ENCODE data around the gene NFKBIB. TPM values are rescaled to one million over a fixed set of nuclear protein-coding genes. Genes with fewer than 3 reads are reported as not detected.
"Not testable (repeated sequence)": the region's sequence is repeated elsewhere in the genome, so short reads cannot be mapped to it uniquely, and the experiment has no call there.

The NFKBIB gene
- total RNA-seq, 1 experiment from 2014 or later: 49.6 TPM

DNA sequence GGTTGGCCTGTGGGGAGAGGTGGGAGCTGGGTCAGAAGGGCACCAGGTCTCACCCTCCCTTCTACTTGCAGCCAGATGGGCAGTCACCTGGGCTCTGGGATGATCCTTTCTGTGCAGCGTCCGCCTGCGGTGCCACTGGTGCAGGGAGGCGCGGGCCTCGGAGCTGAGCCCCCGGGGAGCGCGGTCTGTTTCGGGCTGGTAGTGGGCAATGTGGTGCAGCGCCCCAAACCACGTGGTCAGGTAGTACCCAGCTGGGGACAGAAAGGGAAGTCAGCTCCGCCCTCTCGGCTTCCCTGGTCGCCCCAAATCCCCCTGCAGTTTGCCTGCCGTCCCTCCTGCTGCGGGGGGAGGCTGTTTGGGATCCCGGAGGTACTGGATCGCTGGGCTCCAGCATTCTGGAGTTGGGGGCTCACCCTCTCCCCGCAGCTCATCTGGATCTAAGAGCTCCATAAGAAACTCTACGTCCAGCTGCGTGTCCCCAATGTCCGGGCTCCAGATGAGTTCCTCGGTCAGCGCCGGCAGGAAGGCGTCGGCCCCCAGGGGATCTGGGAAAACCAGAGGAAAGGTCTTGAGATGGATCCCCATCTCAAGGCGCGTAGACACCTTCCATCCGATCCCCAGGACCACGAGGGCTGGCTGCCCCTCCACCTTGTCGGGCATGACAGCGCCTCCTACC lies 30.5 kb upstream of the NFKBIB start:
- Histone ChIP-seq H3K36me3 (no peaks in the 10 kb centered on the region), H3K9me3 (no peaks in the 10 kb centered on the region), H3K27me3 (no peaks in the 10 kb centered on the region), H3K4me3 (peak overlapping the region; percentile 53)
- no peak for DNase-seq

- Histone ChIP-seq H3K27me3 (no peaks in the 10 kb centered on the region), H3K4me3 (peak overlapping the region; percentile 53), H3K36me3 (no peaks in the 10 kb centered on the region), H3K9me3 (no peaks in the 10 kb centered on the region)
- peak; percentile 85 for DNase-seq
These were observed 29.7 kb upstream of the NFKBIB start for GRCh38 chr19:38869836-38870607.

DNA sequence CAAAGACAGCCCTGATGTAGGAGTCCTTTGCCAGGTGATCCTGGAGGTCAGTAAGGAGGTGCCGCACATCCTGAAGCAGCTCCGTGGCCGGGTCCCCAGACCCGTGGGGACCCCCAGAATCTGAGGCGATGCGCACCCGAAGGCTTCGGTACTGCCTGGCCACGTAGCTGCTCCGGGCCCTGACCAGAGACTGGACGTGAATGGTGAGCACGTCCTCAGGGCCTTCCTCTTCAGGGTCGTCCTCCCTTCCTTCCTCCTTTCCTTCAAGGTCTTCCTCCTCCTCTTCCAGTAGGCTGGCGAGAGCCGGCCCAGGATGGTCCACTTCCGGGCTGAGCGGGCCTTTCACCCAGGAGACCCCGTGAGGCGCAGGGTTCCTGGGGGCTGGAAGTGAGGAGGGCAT lies 29.2 kb upstream of the NFKBIB start:
- H3K36me3 ChIP-seq: no peaks in the 10 kb centered on the region
- no peak overlapping the region for H3K4me3 ChIP-seq
- H3K27me3 ChIP-seq: no peaks in the 10 kb centered on the region
- no peak for DNase-seq
- H3K9me3 ChIP-seq: no peaks in the 10 kb centered on the region

GRCh38 chr19:38873400-38873799 lies 26.4 kb upstream of the NFKBIB start:
- DNase-seq, H3K36me3 ChIP-seq, H3K27me3 ChIP-seq, H3K4me3 ChIP-seq, H3K9me3 ChIP-seq: not testable (repeated sequence)

DNA sequence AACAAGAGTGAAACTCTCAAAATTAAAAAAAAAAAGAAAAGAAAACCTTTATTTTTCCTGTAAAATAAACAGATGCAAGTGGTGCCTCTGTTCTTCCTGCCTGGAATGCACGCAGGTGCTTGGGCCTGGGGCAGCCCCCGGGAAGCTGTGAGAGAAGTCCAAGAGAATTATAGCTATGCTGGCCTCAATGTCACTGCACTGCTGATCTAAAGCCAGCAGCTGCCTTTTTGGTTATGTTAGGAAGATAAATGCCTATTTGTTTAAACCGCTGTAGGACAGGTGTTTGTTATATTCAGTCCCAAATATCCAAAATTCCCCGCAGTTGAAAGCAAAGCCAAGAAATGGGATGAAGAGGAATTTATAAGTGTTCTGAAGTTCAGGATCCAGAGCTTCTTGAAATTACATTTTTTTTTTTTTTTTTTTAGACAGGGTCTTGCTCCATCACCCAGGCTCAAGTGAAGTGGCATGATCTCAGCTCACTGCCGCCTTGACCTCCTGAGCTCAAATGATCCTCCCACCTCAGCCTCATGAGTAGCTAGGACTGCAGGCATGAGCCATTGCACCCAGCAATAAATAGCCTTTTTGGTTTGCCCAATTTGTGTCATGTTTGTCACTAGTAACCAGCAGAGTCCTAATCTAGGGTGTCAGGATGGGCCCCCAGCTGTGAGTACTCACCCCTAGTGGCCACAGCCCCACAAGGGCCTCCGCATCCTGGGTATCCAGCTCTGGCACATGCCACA lies 23.9 kb upstream of the NFKBIB start:
- Histone ChIP-seq H3K36me3 (no peaks in the 10 kb centered on the region), H3K4me3 (no peak overlapping the region), H3K27me3 (no peaks in the 10 kb centered on the region), H3K9me3 (no peaks in the 10 kb centered on the region)
- no peak for DNase-seq

DNA sequence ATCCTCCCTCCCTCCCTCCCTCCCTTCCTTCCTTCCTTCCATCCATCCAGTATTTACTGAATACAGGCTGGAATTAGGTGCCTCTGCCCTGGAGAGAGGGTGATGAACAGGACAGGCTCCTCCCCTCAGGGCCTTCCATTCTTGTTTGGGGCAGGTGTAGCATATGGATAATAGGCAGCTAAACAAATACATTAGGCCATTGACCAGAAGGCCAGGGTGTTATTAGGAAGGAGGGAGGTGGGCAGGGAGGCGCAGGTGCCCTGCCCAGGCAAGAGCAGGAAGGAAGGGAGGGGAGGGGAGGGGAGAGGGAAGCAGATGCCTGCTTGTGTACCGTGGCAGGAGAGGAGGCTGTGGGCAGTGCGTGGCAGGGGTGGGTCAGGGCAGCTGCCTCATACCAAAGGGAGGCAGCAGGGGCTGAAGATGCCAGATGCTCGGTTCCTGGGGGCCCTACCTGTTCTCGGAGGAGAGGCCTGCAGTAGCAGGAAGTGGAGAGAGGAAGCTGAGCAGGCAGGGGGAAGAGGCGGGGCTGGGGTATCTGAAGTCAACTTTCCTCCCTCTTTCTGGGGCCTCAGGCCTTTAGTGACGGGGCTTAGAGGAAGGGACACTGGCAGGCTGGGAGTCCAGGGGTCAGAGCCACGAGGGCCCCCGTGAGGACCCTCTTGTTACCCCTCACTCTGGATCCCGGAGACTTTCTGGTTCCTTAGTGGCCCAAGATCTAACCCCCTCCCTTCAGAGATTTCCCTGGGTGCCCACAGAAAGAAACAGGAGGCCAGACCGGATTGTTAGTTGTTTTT lies 21.8 kb upstream of the NFKBIB start, which contains the start of gene RINL:
Gene RINL (minus strand): TSS at position 495 of the 794 bp plus-strand sequence. CDS start 1,533 bp downstream, outside the sequence.
- Histone ChIP-seq H3K36me3 (no peaks in the 10 kb centered on the region), H3K27me3 (no peaks in the 10 kb centered on the region), H3K9me3 (no peaks in the 10 kb centered on the region), H3K4me3 (no peak within 1 kb of the TSS)
- no peak for DNase-seq

GRCh38 chr19:38878575-38879399 lies 21.0 kb upstream of the NFKBIB start:
- Histone ChIP-seq H3K27me3 (no peaks in the 10 kb centered on the region), H3K4me3 (no peak overlapping the region), H3K9me3 (no peaks in the 10 kb centered on the region), H3K36me3 (no peaks in the 10 kb centered on the region)
- DNase-seq: no peak

DNA sequence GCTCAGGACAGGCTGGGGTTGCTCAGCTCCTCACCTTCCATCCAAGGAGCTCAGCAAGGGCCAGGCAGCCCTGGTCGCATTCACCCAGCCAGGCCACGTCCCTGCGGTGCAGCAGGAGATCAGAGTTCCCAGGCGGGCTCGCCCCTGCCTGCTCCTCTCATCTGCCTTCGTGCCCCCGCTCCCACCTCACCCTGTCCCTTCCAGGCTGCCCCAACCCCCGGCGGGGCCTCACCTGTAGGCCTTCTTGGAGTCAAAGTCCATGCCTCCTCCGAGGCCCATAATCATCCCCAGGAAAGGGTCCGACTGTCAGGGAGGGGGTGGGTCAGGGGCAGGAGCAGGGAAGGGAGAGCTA lies 20.4 kb upstream of the NFKBIB start:
- Histone ChIP-seq H3K9me3 (no peaks in the 10 kb centered on the region), H3K27me3 (no peaks in the 10 kb centered on the region), H3K4me3 (no peak overlapping the region), H3K36me3 (no peaks in the 10 kb centered on the region)
- no peak for DNase-seq

GRCh38 chr19:38880076-38880881 lies 19.5 kb upstream of the NFKBIB start:
- Histone ChIP-seq H3K9me3 (no peaks in the 10 kb centered on the region), H3K27me3 (no peaks in the 10 kb centered on the region), H3K4me3 (no peak overlapping the region), H3K36me3 (no peaks in the 10 kb centered on the region)
- DNase-seq: no peak

DNA sequence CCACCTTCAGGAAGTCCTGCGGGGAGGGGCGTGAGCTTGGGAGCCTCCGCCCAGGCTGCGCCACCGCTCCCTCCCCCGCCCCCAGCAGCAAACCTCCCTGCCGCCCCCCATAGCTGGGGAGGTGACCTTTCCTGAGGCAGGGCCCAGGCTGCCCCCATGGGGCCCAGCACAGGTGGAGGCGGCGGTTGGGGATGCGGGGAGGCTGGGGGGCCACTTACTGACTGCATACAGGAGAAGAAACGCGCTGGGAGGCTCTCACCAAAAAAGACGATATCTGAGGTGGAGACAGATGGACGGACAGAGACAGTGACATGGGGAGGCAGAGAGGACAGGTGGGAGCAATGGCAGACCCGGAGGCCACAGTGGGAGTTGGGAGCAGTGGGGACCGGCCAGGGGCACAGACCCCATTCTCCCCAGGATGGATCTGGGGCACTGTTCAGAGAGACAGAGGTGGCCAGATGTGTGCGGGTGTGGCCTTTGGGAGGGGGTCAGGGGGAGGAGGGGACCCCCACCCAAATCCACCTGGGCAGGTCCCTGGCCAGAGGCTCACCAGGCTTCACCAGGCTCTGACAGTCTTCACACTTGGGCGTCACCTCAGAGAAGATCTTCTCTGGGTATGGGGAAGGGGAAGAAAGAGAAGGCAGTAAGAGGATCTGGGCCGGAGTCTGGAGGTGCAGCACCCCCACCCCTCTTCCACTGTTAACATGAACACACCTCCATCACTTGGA lies 18.7 kb upstream of the NFKBIB start:
- H3K9me3 ChIP-seq: no peaks in the 10 kb centered on the region
- DNase-seq: no peak
- no peak overlapping the region for H3K4me3 ChIP-seq
- H3K36me3 ChIP-seq: no peaks in the 10 kb centered on the region
- H3K27me3 ChIP-seq: no peaks in the 10 kb centered on the region

DNA sequence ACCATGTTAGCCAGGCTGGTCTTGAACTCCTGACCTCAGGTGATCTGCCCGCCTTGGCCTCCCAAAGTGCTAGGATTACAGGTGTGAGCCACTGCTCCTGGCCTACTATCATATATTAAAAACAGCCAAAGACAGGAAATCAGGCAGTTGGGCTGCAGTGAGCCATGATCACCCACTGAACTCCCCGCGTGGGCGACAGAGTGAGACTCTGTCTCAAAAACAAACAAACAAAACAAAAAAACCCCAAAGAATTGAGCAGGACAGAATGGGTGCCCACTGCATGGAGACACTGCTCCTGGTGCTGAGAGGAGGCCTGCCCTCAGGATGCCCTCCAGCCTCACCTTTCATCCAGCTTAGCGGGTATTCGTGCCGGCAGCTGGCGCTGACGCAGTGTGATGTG lies 16.5 kb upstream of the NFKBIB start:
- no peaks in the 10 kb centered on the region for H3K27me3 ChIP-seq
- H3K9me3 ChIP-seq: no peaks in the 10 kb centered on the region
- DNase-seq: no peak
- H3K4me3 ChIP-seq: no peak overlapping the region
- peaks cover 10% of the 10 kb centered on the region for H3K36me3 ChIP-seq

DNA sequence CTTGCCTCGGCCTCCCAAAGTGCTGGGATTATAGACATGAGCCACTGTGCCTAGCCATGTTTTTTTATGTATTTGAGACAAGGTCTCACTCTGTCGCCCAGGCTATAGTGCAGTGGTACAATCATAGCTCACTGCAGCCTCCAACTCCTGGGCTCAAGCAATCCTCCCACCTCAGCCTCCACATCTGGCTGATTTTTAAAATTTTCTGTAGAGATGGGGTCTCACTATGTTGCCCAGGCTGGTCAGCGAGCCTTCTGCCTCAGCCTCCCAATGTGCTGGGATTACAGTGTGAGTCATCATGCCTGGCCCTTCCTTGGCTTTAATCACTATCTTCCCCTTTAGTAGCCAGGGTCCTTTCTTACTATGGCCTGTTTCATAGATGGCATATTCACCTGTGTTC lies 15.1 kb upstream of the NFKBIB start:
- DNase-seq, H3K9me3 ChIP-seq, H3K4me3 ChIP-seq, H3K27me3 ChIP-seq: not testable (repeated sequence)
- peaks cover 19% of the 10 kb centered on the region for H3K36me3 ChIP-seq

- DNase-seq: no peak
- H3K9me3 ChIP-seq: no peaks in the 10 kb centered on the region
- no peak overlapping the region for H3K4me3 ChIP-seq
- peaks cover 19% of the 10 kb centered on the region for H3K36me3 ChIP-seq
- no peaks in the 10 kb centered on the region for H3K27me3 ChIP-seq
These were observed 10.9 kb upstream of the NFKBIB start for GRCh38 chr19:38888876-38889275.

DNA sequence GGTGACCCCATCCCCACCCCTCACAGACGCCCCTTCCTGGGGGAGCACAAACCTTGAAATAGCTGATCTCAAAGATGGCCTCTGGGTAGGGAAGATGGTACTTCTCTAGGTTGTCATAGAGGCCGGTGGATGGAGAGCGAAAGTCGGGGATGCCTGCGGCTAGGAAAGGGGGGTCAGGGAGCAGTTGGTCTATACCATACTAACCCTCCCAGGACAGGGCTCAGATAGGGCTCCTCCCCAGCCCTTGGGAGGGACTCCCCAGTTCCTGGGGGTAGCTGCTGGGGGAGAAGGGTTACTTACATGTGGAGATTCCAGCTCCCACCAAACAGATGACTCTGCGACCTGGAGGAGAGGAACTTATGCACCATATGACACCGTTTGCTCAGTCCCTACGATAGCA lies 10.0 kb upstream of the NFKBIB start:
- H3K27me3 ChIP-seq: no peaks in the 10 kb centered on the region
- no peak overlapping the region for H3K4me3 ChIP-seq
- no peak for DNase-seq
- no peaks in the 10 kb centered on the region for H3K9me3 ChIP-seq
- H3K36me3 ChIP-seq: peaks cover 19% of the 10 kb centered on the region

GRCh38 chr19:38890686-38891085 lies 9.1 kb upstream of the NFKBIB start:
- no peak for DNase-seq
- H3K4me3 ChIP-seq: no peak overlapping the region
- H3K27me3 ChIP-seq: no peaks in the 10 kb centered on the region
- H3K36me3 ChIP-seq: peaks cover 19% of the 10 kb centered on the region
- no peaks in the 10 kb centered on the region for H3K9me3 ChIP-seq

Measured in MG63 (cell line).